GM18511 (cell line): Measurements from ENCODE around the gene GNAQ.
A peak's percentile ranks its signal among the peaks of the same experiment; 100 is the strongest.

Experiments used
- ATAC-seq: cut with Tn5 transposase; IDR thresholded peaks from one replicate; pipeline ENCODE4 v1.9.1; 2021; ENCODE audit warnings: mild to moderate bottlenecking, moderate library complexity; ENCODE audit not compliant: unreplicated experiment

GNAQ gene

DNA sequence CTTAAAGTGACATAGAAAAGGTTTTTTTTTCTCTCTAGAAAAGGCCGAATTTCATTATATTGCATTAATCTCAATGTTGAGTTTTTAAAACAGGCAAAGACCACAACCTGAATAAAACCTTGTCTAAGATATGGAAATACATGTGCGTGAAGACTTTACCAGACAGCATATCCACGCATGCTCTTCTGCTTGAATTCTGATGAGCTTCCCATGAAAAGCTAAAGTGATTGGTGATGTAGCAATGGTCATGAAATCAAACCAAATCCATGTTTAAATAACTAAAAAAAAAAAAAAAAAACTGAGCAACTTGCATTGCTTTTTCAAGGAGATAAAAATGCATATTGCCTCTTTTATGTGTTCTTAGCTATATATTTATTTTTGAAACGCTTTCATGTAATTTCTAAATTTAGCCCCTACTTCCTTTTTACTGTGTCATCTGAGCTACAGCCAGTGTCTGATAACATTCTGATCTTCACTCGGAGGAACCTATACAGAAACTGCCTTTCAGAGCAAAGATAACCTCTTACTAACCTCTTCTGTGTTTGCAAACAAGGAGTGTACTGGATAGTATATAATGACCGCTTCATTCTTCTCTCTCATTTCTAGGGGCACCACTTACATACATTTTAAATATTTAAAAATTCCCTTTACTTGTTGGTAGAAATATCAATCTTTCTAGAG, 204.4 kb downstream of the GNAQ start:
- peak; percentile 70 for ATAC-seq

DNA sequence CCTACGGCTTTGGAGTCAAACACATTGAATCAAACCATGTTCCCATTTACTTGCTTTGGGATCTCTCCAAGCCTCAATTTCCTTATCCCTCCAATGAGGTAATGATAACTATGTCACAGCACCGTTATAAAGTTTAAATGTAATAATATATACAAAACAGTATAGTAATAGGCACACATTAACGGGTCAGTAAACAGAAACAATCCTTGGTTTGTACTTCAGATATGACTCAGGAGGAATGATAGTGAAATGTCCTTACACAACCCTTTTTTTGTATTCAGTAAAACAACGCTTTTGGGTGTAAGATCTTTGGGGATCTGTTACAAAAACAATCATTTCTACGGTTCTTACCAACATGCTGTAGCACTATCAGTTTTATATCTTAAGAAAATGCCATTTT, 205.0 kb downstream of the GNAQ start:
- ATAC-seq, result no peak

DNA sequence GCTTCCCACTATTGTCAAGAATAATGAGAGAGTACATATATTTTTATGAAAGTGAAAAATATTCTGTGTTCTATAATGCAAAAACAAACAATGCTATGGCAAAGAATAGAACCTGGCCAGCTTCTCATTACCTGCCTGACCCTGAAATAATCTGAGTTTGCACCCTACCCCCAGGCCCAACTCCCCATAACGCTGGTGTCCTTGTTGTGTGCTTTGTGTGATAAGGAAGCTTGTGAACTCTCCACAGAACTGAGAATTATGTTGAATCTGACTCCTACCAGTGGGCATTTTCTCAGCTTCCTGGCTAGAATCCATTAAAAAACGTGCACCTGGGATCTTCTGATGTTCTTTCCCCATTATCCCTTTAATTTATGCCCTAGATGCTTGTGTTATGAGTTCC, 205.5 kb downstream of the GNAQ start:
- no peak for ATAC-seq

DNA sequence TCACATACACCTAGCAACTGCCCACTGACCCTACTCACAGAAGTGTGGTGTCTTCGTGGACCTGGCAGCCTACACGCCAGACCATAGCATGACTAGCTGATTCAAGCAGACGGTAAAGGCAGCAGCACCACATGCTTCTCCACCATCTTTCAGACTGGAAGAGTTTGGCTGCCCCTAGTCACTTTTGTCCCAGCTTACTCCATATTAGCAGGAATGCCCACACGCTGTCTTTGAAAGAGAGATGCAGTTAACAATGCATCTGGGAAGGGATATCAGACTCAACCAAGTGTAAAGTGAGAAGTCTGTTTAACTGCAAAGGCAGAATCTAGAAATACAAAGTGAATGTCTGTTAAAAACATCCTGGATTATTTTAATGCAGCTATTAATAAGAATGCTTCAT, 206.2 kb downstream of the GNAQ start:
- ATAC-seq, result no peak

DNA sequence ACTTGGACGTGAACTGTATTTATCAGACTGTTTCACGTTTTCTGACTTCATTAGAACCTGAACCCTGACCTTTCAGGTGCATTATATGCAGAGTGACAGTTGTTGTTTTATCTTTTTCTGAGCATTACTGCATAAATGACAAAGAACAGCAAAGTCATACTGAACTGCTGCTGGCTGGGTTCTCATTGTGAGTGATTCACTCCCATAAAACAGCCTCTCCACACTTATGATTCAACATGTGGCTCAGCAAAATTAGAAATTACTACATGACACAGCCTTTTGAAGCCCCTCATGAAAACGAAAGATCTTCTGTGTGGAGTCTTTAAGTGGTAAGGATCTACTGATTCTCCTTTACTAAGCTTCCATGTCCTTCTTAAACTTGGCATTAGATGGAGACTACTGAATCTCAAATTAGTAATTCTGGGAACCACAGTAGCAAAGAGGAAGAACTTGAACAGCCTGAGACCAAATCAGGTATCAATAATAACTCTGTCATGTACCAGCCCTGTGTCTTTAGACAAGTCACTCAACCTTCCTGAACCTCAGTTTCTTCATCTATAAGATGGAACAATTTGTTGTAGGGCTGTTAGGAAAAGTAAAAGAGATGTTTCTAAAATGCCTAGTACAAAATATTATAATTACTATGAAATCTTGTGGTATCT, 211.2 kb downstream of the GNAQ start:
- ATAC-seq, result no peak

DNA sequence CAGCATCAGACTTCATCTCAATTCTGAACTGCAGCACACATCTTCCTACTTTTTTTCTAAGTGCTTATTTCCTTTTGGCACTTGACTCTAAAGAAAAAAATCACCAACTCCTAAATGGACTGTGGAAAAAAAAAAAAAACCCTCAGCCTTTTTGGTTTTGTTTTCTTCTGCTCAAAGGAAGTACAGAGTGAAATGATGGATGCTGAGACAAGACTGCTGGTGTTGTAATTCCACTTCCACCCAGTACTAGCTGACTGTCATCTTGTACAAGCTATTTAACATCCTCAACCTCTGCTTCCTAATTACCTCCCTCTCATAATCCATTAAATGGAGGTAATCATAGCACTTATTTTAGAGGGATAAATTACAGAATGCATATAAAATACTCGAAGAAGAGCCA, 212.0 kb downstream of the GNAQ start:
- no peak for ATAC-seq

DNA sequence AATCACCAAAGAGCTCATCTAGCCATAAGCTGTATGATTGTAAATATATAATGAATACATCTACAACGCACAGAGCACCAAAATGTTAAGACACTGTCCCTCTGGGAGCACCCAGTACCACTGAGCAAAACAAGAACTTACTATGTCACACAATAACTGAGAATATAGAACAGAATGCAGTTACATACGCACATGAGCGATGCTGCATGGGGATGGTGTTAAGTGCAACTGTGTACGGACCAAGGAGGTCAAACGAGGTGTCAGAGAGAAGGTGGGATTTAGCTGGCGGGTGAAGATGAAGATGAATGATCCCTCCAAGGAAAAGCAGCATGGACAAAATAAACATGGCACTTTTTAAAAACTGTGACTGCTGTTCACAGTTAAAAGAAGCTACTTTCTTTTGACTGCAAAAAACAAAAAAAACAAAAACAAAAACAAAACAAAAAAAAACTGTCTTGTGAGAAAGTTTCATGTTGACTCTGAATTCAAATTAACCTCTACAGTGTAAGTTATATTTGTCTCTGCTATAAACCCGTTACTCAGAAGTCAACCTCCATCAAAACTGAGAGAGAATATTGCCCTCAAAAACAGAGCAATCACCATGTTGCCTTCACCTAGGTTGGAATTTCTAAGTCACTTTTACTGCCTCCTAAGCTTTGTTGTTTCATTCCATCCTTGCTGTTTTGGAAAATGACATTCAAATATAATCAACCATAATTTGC, 213.9 kb downstream of the GNAQ start:
- ATAC-seq, result no peak

DNA sequence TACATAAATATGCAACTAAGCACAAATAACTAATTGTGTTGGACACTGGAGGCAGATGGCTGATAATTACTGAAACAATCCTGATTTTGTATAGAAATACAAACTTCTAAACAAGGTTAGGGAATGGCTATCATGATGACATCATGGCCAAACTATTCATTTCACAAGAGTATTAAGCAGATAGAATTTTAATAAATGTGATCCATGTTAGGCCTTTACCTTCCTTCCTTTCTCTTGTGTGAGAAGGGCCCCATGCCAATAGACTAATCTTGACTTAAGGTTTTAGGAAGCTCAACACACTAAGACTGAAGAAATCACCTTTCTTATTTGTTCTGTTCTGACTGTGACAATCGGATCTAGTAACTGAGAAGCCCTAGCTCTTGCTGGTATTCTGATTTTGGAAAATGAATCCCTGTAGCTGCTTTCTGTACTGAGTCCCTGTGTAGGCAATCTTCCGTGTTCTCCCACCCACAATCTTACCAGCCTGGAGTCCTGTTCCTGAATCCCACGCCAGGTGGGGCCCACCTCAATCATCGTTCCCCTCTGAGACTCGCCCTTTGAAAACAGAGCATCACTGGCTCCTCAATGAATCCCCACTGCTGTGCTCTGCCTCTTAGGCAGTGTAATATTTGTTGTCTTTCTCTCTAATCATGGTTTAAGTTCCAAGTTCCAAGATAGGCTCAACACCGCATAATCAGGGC, 214.8 kb downstream of the GNAQ start:
- ATAC-seq, result no peak

DNA sequence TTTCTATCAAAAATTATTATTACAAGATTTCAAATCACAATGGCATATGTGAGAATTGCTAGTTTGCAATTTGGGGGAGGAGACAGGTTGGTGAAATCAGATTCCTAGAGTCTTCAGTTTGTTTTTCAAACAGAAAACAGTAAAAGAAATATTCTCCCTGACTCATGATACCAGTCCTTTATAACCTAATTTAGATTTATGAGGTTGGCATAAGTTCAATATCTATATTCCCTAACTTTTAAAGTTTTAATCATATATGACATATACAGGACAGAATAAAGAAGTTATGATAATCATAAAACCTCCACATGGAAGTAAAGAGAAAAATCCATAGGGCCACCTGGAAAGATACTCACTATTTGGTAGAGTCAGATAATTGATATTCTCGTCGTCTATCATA, 216.4 kb downstream of the GNAQ start:
- ATAC-seq, result no peak

DNA sequence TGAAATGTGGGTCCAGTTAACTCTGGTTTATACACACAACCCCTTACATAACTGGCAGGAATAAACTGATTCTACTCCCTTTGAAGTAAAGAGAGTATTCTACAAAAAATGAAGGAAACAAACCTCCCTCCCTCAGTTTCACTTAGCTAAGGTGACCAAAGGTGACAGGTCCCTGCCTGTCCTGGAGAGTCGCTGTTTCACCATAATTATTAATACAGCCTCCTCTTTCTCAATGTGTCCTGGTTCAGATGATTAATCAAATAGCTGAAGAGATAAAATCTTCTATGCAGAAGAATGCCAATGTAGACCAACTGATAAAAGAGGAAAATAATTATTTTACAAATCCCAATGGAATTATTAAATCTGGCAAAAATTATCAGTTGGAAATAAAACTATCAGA, 219.8 kb downstream of the GNAQ start:
- ATAC-seq, result no peak

DNA sequence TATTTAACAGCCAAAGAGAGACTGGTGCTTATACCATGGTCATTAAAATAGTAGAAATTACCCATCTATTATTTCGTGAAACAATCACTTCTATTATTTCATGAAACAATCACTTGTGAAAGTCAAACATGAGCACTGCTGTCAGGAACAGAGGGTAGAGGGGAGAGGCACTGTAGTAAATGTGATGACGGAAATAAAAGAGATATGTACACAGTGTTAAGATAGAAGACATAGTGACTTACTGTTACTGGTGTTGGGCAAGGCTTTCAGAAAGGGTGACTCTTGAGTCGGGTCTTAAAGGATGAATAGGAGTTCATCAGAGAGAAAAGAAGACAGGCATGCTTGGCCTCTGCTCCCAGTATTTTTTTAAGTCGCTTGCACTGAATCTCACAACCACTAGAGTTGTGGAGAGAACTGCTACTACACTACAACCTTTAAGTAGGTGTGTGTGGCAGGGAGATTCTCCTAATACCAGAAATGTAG, 220.9 kb downstream of the GNAQ start:
- no peak for ATAC-seq

DNA sequence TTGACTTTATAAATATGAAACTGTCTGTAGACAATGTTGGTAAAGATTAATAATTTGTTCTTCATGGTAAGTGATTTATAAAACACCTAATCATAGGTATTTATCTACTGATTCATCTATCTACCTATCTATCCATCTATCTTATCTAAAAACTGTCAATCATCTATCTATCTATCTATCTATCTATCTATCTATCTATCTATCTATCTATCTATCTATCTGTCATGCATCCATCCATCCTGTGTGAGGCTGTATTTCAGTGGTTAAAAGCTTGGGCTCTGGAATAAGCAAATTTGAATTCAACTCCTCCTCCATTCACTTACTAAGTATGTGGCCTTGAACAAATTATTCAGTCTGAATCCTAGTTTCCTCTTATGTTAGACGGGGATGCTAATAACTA, 221.6 kb downstream of the GNAQ start:
- ATAC-seq, result no peak

DNA sequence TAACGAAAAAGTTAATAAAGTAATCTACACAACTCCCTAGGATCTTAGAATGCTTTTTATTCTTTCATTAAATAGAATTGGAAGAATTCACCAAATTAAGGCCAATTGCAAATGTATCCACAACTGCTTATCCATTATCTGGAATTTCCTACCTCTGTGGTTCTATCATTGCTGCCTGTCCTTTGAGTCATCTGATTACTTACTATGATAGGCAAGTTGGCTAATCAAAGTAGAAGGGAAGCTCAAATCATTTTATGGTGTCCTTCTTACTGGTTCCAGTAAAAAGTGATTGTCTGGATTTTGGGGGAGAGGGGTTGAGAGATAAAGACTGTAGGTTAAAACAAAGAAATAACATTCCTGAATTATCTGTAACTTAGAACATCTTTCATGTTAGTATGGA, 222.1 kb downstream of the GNAQ start:
- no peak for ATAC-seq

DNA sequence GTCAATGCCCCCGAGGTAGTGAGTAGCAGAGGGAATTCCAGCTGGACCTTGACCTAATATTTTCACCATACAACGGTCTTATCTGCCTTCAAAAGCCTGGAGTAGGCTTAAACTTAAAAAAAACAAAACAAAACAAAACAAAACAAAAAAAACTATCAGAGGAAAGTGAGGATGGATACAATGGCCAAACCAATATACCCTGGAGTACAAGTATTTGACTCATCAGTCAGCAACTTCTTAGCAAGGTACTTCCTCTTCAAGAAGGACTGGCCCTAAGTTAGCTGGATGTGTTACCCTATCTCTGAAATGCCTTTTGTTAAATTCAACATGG, 222.9 kb downstream of the GNAQ start:
- ATAC-seq, result no peak

DNA sequence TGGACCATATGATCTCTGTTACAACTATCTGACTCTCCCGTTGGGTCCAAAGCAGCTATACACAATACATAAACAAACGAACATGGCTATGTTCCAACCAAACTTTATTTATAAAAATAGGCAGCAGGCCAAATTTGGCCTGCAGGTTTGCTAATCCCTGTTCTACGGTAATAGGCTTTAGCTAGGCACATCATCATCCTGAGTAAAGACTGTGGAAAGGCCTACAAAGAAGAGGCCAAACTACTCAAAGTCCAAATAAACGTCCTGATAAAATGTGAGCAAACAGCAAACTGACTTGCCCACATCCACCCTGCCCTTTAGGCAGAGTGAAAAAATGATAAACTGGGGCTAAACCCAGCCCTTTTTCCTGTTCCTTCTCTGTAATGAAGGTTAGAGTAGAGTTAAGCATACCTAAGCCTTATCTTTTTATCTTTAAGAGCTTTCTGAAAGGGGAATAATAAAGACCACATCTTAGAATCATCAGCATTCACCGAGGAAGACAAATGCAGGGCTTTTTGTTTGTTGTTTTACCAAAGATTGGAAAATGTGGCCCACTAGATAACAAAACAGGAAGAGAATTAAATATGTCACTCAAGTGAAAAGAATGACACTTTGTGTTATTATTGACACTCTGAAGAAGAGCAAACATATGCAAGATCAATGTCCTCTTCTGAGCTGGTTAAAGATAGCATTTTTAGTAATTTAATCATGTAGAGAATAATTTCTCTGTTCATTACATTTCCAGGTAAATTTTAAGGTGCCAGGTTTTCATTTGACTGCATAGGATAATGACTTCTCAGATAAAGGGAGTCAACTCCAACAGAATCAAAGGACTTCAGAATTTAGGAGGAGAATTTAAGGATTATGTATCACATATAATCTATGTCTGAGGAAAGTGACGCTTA, 223.5 kb downstream of the GNAQ start:
- ATAC-seq, result no peak

DNA sequence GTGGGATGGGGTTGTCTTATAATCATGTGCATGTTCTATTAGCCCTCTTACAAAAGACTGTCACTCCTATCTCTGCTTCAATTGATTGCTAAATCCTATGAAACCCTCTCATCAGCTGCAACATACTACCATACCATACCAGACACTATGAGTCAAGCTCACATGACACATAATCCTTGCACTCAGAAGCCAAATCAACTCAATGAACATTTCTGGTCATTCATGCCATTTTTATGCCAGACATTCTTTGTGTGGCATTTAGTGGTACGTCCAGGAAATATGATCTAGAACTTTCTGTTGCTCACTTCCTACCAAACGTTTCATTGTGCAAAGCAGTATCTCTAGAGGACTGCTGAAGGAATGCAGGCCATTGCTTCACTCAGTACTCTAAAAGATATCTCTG, 224.3 kb downstream of the GNAQ start:
- ATAC-seq, result no peak

DNA sequence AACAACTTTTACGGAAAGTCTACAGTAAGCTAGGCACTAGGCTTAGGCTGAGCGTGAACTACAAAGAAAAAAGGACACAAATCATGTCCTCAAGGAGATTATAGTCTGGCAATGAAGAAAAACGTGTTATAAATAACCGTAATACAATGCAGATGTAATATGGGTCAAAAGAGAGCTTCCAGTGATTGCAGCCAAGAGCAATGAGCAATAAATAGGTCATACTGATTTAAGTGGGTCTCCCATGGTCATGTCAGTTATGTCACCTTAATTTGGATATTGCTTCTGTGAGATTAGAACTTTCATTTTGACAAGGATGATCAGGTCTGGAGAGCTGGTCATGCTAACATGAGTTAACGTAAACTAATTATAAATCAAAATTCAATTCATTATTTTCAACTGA, 224.9 kb downstream of the GNAQ start:
- no peak for ATAC-seq

DNA sequence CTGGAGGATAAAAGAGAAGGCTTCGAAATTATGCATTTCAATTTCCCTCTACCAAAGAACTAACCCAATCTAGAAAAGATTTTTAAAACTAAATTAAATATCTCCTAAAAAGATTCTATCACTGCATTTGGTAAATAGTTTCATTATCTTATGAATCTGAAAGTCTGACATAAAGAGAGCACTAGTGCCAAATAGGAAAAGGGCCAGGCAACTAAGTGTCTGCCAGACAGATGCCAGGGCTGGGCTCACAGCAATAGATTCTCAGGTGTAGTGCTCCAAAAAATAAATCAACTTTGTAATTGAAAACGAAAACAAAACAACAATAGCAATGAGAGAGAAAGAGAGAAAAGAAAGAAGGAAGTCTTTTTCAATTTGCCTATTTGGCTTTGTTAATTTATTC, 225.8 kb downstream of the GNAQ start:
- ATAC-seq, result no peak

DNA sequence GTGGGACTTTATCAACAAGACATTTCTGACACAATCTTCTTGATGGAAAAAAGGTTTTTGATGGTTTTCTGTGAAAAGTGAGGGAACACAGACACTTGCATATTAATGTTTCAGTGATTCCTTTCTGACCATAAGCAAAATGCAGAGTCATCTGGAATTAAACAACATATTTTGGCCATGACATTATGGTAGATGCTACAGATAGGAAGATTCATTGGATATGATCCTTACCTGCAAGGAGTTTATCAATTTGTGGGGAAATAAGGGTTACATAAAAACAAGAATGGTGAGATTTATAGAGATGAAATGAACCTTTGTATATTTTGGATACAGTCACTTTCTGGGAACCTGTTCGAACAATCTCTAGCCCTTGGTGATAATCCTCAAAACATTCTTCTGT, 228.2 kb downstream of the GNAQ start:
- ATAC-seq, result no peak

DNA sequence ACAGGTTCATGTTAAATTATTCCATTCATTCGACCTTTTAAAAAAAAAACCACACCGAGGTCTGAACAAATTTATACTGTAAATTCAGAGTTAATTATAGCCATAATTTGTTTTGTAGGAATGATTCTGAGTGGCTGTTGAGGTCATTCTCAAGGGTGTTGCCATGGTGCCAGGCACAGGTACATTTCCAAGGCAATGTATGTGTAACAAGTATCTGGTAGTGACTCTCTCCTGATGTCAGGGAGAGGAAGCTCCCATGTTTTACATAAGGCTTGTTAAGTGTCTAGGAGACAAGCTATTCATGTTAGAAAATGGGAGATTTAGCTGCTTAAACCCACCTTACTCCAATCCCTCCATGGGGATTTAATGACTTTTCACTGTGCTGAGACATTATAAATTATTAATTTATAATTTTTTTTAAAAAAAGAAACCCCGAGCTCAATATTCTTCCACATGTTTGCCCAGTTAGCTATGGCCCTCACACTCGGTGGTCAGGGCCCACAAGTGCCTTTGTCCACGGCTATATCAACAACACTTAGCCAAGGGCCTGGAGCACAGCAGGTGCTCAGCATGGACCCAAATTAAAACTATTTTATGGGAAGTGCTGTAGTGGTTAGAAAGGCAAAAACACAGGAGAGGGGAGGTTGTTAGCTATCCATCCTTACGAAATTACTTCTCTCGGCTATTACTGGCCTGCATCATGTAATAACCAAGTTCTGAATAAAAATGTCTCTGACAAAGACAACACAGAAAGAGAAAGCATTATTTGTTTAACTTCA, 228.9 kb downstream of the GNAQ start:
- no peak for ATAC-seq
